SK-N-MC (cell line): Measurements from ENCODE around the gene CDRT4.

Experiments
- DNase-seq: peaks from one replicate; pipeline ENCODE4 v3.0.0-alpha.2; 2011; ENCODE audit warnings: low read depth, low spot score
- H3K27ac ChIP-seq: fragments of 200-600 bp; sonication (generic); 2 replicates; pipeline ENCODE4 v1.5.1; 2016; ENCODE audit warnings: mixed run types
- H3K36me3 ChIP-seq: fragments of 200-600 bp; sonication (generic); 2 replicates; pipeline ENCODE4 v1.6.1; 2017; ENCODE audit warnings: antibody characterized with exemption, low read length, mixed read lengths; ENCODE audit not compliant: insufficient read depth
- H3K4me3 ChIP-seq: fragments of 200-600 bp; sonication (generic); 2 replicates; pipeline ENCODE4 v1.5.1; 2016
- H3K9ac ChIP-seq: fragments of 200-600 bp; sonication (generic); 2 replicates; pipeline ENCODE4 v1.8.0; 2017; ENCODE audit warnings: mixed run types, mixed read lengths; ENCODE audit not compliant: insufficient read length
- H3K9me3 ChIP-seq: fragments of 200-600 bp; sonication (generic); 2 replicates; pipeline ENCODE4 v1.6.1; 2017; ENCODE audit warnings: low read depth, mild to moderate bottlenecking, antibody characterized with exemption, low read length, moderate library complexity, mixed read lengths
- EZH2 ChIP-seq: fragments of 200-600 bp; sonication (generic); IDR thresholded peaks from one replicate; pipeline ENCODE4 v1.6.1; 2017; ENCODE audit warnings: antibody characterized with exemption
- FOXP2 ChIP-seq: optimal IDR thresholded peaks from 2 replicates; pipeline ENCODE3; 2011; ENCODE audit warnings: mild to moderate bottlenecking, moderate library complexity; ENCODE audit not compliant: insufficient read depth; ENCODE audit errors: extremely low read length, control extremely low read depth
- POLR2AphosphoS5 ChIP-seq: IDR thresholded peaks from 2 replicates; pipeline ENCODE4 v1.6.1; 2012; ENCODE audit warnings: mild to moderate bottlenecking, low read depth, low read length, borderline replicate concordance

CDRT4 gene

GRCh38 chr17:15414532-15415306, 52.7 kb downstream of the CDRT4 start:
- Histone ChIP-seq H3K36me3 (no peaks in the 10 kb centered on the region), H3K4me3 (no peak overlapping the region), H3K9ac (no peak overlapping the region), H3K27ac (no peak overlapping the region), H3K9me3 (no peaks in the 10 kb centered on the region)
- no peak for DNase-seq
- TF ChIP-seq POLR2AphosphoS5 (no peak), FOXP2 (no peak), EZH2 (no peak)

DNA sequence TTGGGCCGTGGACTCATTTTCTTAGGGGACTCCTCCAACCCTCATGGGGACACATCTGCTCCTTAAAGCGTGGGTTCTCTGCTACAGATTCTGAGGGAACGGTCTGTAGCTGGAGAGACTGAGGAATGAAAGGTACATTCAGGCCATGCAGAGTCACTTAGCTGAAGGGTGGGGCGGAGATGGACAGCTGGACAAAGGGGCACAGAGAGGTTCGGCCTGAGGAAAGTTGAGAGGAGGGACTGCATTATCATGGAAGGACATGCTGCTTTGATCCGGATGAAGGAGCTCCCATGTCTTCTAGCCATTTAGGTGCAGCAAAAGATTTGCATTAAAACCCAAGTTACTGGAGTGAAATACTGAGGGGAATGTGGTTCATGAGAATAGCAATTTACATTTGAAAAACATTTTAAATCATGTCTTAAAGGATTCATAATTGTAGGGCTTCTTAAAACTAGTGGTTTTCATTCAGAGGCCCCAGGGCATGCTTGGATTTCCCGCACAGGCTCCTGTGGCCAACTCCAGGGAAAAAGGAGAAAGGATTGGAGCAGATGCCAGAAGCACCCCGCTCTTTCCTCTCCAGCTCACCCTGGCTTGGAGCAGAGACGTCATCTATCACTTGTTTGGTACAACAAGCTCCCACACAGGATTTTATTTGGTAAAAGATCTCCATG, 54.2 kb downstream of the CDRT4 start:
- no peak overlapping the region for H3K27ac ChIP-seq

GRCh38 chr17:15412606-15413005, 54.8 kb downstream of the CDRT4 start:
- Histone ChIP-seq H3K36me3 (no peaks in the 10 kb centered on the region), H3K27ac (no peak overlapping the region), H3K4me3 (no peak overlapping the region), H3K9me3 (no peaks in the 10 kb centered on the region), H3K9ac (no peak overlapping the region)
- DNase-seq = no peak
- TF ChIP-seq FOXP2 (no peak), EZH2 (no peak), POLR2AphosphoS5 (no peak)

More for the DNA sequence above, 54.2 kb downstream of the CDRT4 start:
- H3K36me3 ChIP-seq = no peaks in the 10 kb centered on the region
- H3K9ac ChIP-seq = no peak overlapping the region
- DNase-seq = no peak
- no peak overlapping the region for H3K4me3 ChIP-seq
- no peaks in the 10 kb centered on the region for H3K9me3 ChIP-seq
- no peak for TF ChIP-seq EZH2
- no peak for TF ChIP-seq FOXP2
- TF ChIP-seq POLR2AphosphoS5 = no peak

GRCh38 chr17:15411384-15412198, 55.8 kb downstream of the CDRT4 start:
- Histone ChIP-seq H3K36me3 (no peaks in the 10 kb centered on the region), H3K9ac (no peak overlapping the region), H3K9me3 (no peaks in the 10 kb centered on the region), H3K4me3 (no peak overlapping the region), H3K27ac (no peak overlapping the region)
- no peak for DNase-seq
- no peak for TF ChIP-seq EZH2
- TF ChIP-seq FOXP2 = no peak
- no peak for TF ChIP-seq POLR2AphosphoS5

DNA sequence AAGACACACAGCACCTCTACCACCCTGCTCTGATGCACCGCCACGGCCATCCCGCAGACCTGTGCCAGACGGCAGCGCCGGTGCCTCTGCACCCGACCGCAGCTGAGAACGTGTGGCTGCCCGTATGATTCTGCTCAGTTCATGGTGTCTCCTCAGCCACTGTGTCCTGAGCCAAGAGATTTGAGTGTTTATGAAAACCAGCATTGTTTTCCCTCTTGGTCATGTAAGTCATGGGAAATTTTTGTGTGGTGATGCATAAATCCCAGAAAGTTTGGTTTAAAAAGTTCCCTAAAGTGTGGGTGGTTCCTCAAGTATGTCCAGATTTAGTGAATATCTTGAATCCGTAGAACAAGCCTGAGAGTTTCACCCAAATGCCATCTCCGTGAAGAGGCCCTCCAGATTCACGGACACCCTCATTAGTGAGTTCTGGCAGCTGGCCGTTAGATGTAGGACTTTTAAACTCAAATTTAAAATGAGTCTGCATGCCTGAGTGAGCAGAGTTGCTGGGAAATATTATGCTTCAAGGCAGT, 57.6 kb downstream of the CDRT4 start:
- Histone ChIP-seq H3K9ac (no peak overlapping the region), H3K36me3 (no peaks in the 10 kb centered on the region), H3K4me3 (no peak overlapping the region), H3K27ac (no peak overlapping the region), H3K9me3 (no peaks in the 10 kb centered on the region)
- DNase-seq = no peak
- TF ChIP-seq POLR2AphosphoS5 (no peak), FOXP2 (no peak), EZH2 (no peak)

- no peak for TF ChIP-seq POLR2AphosphoS5
- no peak for TF ChIP-seq EZH2
- TF ChIP-seq FOXP2 = no peak
- Histone ChIP-seq H3K9ac (no peak overlapping the region), H3K27ac (no peak overlapping the region), H3K4me3 (no peak overlapping the region), H3K9me3 (no peaks in the 10 kb centered on the region), H3K36me3 (no peaks in the 10 kb centered on the region)
- no peak for DNase-seq
Measured at GRCh38 chr17:15408803-15409202, 58.6 kb downstream of the CDRT4 start.

- TF ChIP-seq FOXP2 (no peak), POLR2AphosphoS5 (no peak), EZH2 (no peak)
- Histone ChIP-seq H3K9ac (no peak overlapping the region), H3K36me3 (no peaks in the 10 kb centered on the region), H3K27ac (no peak overlapping the region), H3K4me3 (no peak overlapping the region), H3K9me3 (no peaks in the 10 kb centered on the region)
- DNase-seq = no peak
Measured at GRCh38 chr17:15406081-15406480, 61.3 kb downstream of the CDRT4 start.

DNA sequence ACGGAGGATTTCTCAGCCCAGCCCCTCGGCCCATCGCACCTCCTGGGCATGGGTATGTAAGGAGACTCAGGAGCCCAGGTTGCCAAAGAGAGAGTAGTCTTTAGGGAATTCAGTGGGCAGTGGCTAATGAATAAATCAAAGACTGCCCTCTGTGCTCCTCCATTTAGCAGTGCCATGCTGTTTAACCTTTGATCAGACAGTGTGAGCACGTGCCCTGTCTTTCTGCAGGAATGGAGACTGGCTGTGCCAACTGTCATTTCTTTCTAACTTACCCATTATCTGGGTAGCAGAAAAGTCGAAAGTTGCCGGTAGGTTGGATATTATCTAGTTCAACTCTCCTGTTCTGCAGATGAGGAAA, 62.4 kb downstream of the CDRT4 start:
- TF ChIP-seq POLR2AphosphoS5 = no peak
- H3K36me3 ChIP-seq = no peaks in the 10 kb centered on the region
- no peak overlapping the region for H3K27ac ChIP-seq
- no peak for DNase-seq
- no peaks in the 10 kb centered on the region for H3K9me3 ChIP-seq
- no peak overlapping the region for H3K4me3 ChIP-seq
- H3K9ac ChIP-seq = no peak overlapping the region
